Hippocampal formation (tissue), 2 donors: ENCODE measurements around the gene PODXL2.
"Not testable (repeated sequence)": the region's sequence is repeated elsewhere in the genome, so short reads cannot be mapped to it uniquely, and the experiment has no call there.

Source experiments
- DNase-seq, 2 donors: peaks; one replicate each; lab custom pipeline; 2025; lab: John Stamatoyannopoulos, UW

The PODXL2 gene

GRCh38 chr3:127690106-127690505, 61.1 kb downstream of the PODXL2 start:
- DNase-seq = no peak

- DNase-seq = no peak
Measured at GRCh38 chr3:127690823-127691452, 62.0 kb downstream of the PODXL2 start.

- DNase-seq = no peak
Measured at GRCh38 chr3:127691489-127691888, 62.5 kb downstream of the PODXL2 start.

GRCh38 chr3:127691974-127692373, 63.0 kb downstream of the PODXL2 start:
- no peak for DNase-seq

- no peak for DNase-seq
Measured at GRCh38 chr3:127692501-127693335, 63.7 kb downstream of the PODXL2 start.

- no peak for DNase-seq
Measured at GRCh38 chr3:127693336-127693843, 64.4 kb downstream of the PODXL2 start.

GRCh38 chr3:127694467-127695215, 65.7 kb downstream of the PODXL2 start:
- no peak for DNase-seq

- DNase-seq = peak; percentile 71 to 79
Measured at GRCh38 chr3:127697551-127698240, 68.7 kb downstream of the PODXL2 start.

GRCh38 chr3:127698286-127698685, 69.3 kb downstream of the PODXL2 start:
- no peak for DNase-seq

- DNase-seq = no peak
Measured at GRCh38 chr3:127698691-127699415, 69.9 kb downstream of the PODXL2 start.

GRCh38 chr3:127699416-127700300, 70.7 kb downstream of the PODXL2 start:
- no peak for DNase-seq

GRCh38 chr3:127700406-127700805, 71.4 kb downstream of the PODXL2 start:
- no peak for DNase-seq

GRCh38 chr3:127701280-127701911, 72.4 kb downstream of the PODXL2 start:
- no peak for DNase-seq

- no peak for DNase-seq
Measured at GRCh38 chr3:127702151-127702578, 73.2 kb downstream of the PODXL2 start.

GRCh38 chr3:127704840-127705239, 75.9 kb downstream of the PODXL2 start:
- DNase-seq = not testable (repeated sequence)

- DNase-seq = no peak
Measured at GRCh38 chr3:127706312-127706711, 77.3 kb downstream of the PODXL2 start.

GRCh38 chr3:127706785-127707351, 77.9 kb downstream of the PODXL2 start:
- no peak for DNase-seq

GRCh38 chr3:127707851-127708411, 78.9 kb downstream of the PODXL2 start:
- DNase-seq = no peak

GRCh38 chr3:127708837-127709236, 79.9 kb downstream of the PODXL2 start:
- no peak for DNase-seq
